Measurements from ENCODE around the gene ATP1B3. TPM values are rescaled to one million over a fixed set of nuclear protein-coding genes. Genes with fewer than 3 reads are reported as not detected.

The ATP1B3 gene
- total RNA-seq, 1 donor from 2014 or later, result 147 TPM

DNA sequence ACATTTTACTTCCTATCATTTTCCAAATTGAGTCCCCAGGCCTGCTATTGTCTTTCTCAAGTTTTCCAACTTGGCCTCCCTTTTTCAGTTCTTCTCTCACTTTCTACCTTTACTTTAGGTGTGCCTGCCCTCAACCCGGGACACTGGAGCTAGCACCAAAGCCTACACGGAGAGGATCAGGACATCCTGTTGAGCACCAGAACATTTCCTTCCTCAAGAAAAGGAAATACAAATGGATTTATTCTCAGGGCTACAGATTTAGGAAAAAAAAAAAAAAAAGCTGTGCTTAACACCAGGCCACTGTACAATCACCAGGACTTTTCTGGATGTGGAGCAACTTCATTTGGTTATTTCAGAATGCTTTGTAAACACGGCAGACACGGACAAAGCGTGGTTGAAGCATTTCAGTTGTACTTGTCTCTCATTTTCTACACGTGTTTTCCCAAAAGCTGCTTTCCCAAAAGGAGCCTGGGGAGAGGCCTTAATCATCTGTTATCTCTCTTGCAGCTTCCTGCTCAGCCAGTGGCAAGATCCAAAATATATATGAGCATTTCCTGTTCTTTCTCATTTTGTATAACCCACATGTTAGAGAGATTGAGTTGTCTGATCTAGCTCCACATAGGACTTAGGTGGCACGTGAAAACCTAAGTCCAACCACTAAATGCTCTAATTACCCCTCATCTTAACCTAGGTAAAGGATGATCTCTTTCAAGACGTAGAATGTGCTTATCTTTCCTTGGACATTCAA lies 15.5 kb upstream of the ATP1B3 start:
- Mint-ChIP-seq H3K9me3 (no peaks in the 10 kb centered on the region), H3K4me3 (no peak overlapping the region), H3K4me1 (peaks cover 32% of the 10 kb centered on the region), H3K36me3 (ENCODE audit: low read depth) (no peaks in the 10 kb centered on the region), H3K27ac (ENCODE audit: unreplicated experiment) (peak overlapping the region; percentile 93), H3K27me3 (ENCODE audit: low read depth) (no peaks in the 10 kb centered on the region)
- no peak for DNase-seq (ENCODE audit: low read depth, low spot score)
- TF ChIP-seq, protein P1, sequence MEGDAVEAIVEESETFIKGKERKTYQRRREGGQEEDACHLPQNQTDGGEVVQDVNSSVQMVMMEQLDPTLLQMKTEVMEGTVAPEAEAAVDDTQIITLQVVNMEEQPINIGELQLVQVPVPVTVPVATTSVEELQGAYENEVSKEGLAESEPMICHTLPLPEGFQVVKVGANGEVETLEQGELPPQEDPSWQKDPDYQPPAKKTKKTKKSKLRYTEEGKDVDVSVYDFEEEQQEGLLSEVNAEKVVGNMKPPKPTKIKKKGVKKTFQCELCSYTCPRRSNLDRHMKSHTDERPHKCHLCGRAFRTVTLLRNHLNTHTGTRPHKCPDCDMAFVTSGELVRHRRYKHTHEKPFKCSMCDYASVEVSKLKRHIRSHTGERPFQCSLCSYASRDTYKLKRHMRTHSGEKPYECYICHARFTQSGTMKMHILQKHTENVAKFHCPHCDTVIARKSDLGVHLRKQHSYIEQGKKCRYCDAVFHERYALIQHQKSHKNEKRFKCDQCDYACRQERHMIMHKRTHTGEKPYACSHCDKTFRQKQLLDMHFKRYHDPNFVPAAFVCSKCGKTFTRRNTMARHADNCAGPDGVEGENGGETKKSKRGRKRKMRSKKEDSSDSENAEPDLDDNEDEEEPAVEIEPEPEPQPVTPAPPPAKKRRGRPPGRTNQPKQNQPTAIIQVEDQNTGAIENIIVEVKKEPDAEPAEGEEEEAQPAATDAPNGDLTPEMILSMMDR (conservative IDR thresholded peaks at IDR 0.05), result no peak

DNA sequence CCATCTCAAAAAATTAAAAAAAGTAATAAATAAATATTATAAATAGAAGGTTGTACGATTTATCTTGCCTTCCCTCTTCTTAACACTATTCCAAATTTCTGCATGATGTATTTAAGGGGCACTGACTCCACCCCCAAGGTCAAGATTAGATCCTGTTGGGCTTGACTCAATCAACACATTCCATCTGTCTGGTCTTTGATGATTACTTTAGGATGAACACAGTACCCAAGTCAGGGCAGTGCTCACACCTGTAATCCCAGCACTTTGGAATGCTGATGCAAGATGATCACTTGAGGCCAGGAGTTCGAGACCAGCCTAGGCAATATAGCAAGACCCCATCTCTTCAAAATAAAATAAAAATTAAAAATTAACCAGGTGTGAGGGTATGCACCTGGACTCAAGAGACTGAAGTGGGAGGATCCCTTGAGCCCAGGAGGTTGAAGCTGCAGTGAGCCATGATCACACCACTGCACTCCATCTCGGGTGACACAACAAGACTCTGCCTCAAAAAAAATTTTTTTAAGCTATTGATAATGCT lies 14.1 kb upstream of the ATP1B3 start:
- TF ChIP-seq, protein P1 (conservative IDR thresholded peaks at IDR 0.05), result no peak
- H3K9me3 Mint-ChIP-seq, result no peaks in the 10 kb centered on the region
- no peak overlapping the region for H3K27ac Mint-ChIP-seq (ENCODE audit: unreplicated experiment)
- H3K4me1 Mint-ChIP-seq, result peaks cover 32% of the 10 kb centered on the region
- DNase-seq (ENCODE audit: low read depth, low spot score), result no peak
- H3K36me3 Mint-ChIP-seq (ENCODE audit: low read depth), result no peaks in the 10 kb centered on the region
- H3K4me3 Mint-ChIP-seq, result no peak overlapping the region
- no peaks in the 10 kb centered on the region for H3K27me3 Mint-ChIP-seq (ENCODE audit: low read depth)

DNA sequence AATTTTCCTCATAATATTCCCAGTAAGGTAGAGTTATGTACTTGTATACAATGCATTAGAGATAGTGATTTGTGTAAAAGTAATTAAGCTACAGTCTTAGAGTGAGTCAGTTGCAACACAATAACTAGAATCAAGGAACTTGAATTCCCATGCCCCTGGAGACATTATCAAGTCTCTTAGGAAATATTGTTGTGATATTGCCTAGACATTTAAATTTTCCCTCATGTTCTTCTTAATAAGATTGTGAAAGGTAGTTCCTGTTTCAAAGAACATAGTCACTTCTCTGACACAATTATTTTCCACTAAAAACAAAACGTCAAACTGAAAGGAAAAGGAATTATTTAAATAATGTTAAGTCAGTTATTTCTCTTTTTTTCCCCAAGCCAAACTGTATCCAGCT lies 13.0 kb upstream of the ATP1B3 start:
- H3K4me1 Mint-ChIP-seq, result peaks cover 28% of the 10 kb centered on the region
- TF ChIP-seq, protein P1 (conservative IDR thresholded peaks at IDR 0.05), result no peak
- H3K9me3 Mint-ChIP-seq, result no peaks in the 10 kb centered on the region
- H3K36me3 Mint-ChIP-seq (ENCODE audit: low read depth), result no peaks in the 10 kb centered on the region
- H3K4me3 Mint-ChIP-seq, result no peak overlapping the region
- H3K27me3 Mint-ChIP-seq (ENCODE audit: low read depth), result no peaks in the 10 kb centered on the region
- H3K27ac Mint-ChIP-seq (ENCODE audit: unreplicated experiment), result no peak overlapping the region
- DNase-seq (ENCODE audit: low read depth, low spot score), result no peak

DNA sequence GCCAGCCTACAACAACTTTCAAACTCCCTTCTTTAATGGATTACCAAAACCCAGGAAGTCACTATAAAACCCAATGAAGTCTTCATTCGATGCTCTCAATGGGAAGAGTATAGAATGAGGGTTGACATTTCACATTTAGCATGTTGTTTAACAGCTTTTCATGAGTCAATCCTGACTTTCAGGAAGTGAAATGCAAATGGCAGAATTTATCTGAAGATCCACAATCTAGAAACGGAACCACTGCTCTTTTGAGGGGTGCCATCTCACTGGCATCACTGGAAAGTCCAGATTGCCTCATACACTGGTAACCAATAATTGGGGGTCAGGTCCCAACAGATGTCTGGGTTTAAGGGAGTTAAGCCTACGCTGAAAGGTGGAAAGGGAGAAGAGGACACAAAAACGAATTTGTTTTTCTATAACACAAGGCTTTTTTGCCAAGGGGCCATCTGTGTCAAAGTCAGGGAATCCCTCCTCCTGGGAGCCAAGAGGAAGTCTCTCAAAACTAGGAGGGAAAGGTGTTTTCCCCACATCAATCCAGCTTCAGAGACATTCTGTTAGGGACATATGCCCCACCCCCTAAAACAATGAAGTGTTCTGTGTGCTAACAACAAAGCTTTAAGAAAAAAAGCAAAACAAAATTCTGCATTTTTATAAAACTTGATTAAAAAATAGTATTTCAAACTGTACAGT lies 12.0 kb upstream of the ATP1B3 start:
- TF ChIP-seq, protein P1 (conservative IDR thresholded peaks at IDR 0.05), result no peak
- Mint-ChIP-seq H3K4me3 (no peak overlapping the region), H3K27me3 (ENCODE audit: low read depth) (no peaks in the 10 kb centered on the region), H3K4me1 (peaks cover 20% of the 10 kb centered on the region), H3K27ac (ENCODE audit: unreplicated experiment) (no peak overlapping the region), H3K9me3 (no peaks in the 10 kb centered on the region), H3K36me3 (ENCODE audit: low read depth) (no peaks in the 10 kb centered on the region)
- no peak for DNase-seq (ENCODE audit: low read depth, low spot score)

DNA sequence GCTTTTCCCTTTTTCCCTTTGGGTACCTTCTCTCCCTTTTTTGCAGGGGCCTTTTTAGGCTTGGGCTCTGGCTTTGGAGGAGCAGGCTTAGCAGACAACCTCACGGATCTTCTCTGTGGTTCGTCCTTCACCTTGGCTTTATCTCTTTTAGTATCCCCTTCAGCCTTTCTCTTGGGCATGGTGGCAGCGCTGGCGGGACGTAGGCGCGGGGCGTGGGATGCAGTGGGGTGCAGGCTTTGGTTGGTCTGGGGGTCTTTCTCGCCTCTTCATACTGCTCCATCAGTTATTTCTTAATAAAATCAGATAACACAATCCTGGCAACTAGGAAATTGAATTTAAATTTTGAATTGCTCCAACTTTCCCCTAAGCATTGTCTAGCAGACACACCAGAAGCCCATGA lies 11.3 kb upstream of the ATP1B3 start:
- Mint-ChIP-seq H3K4me1 (peaks cover 13% of the 10 kb centered on the region), H3K27me3 (ENCODE audit: low read depth) (no peaks in the 10 kb centered on the region), H3K9me3 (no peaks in the 10 kb centered on the region), H3K36me3 (ENCODE audit: low read depth) (no peaks in the 10 kb centered on the region), H3K27ac (ENCODE audit: unreplicated experiment) (no peak overlapping the region), H3K4me3 (no peak overlapping the region)
- no peak for DNase-seq (ENCODE audit: low read depth, low spot score)
- TF ChIP-seq, protein P1 (conservative IDR thresholded peaks at IDR 0.05), result no peak

Measured in neural crest cell (in vitro differentiated cells).